GM21423 (cell line): ENCODE measurements around the gene SELENOO.

ENCODE experiments used
- ATAC-seq: cut with Tn5 transposase; IDR thresholded peaks from one replicate; pipeline ENCODE4 v1.9.1; 2021; ENCODE audit warnings: mild to moderate bottlenecking, moderate library complexity; ENCODE audit not compliant: unreplicated experiment

Gene SELENOO

GRCh38 chr22:50171319-50171964 is 29.4 kb upstream of the SELENOO start:
- ATAC-seq = no peak

DNA sequence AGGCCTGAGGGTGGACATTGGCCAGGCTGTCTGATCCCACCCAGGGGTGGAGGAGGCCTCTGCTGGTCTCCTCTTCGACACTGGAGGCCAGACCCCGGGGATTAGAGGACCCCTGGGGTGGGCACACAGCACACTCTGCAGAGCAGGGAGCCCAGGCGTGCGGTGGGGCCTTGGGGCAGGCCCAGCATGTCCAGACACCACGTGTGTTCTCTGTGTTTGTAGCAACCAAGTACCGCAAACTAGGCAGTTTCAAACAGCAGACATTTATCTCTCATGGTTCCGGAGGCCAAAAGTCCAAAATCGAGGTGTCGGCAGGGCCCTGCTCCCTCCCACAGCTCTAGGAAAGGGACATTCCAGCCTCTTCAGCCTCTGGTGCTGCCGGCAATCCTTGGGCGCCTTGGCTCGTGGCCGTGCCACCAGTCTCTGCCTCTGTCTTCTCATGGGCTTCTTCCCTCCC is 28.8 kb upstream of the SELENOO start:
- ATAC-seq = no peak

- ATAC-seq = no peak
Observed at GRCh38 chr22:50173311-50173982, 27.4 kb upstream of the SELENOO start.

DNA sequence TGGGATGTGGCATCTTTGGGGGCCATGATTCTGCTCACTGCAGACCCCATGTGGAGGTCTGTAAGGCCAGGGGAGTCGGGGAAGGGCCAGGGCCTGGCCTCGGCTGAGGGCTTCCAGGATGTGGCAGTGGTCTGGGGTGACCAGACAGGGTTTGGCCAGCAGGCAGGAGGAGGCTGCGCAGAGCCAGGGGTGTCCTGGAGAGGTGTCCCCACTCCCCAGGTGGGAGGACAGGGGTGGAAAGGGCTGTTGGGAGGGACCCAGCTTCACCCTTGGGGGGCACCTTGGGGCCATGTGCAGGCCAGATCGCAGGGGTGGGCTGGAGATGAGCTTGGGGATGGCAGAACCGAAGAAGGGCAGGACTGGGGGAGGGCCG is 26.8 kb upstream of the SELENOO start:
- ATAC-seq = no peak

DNA sequence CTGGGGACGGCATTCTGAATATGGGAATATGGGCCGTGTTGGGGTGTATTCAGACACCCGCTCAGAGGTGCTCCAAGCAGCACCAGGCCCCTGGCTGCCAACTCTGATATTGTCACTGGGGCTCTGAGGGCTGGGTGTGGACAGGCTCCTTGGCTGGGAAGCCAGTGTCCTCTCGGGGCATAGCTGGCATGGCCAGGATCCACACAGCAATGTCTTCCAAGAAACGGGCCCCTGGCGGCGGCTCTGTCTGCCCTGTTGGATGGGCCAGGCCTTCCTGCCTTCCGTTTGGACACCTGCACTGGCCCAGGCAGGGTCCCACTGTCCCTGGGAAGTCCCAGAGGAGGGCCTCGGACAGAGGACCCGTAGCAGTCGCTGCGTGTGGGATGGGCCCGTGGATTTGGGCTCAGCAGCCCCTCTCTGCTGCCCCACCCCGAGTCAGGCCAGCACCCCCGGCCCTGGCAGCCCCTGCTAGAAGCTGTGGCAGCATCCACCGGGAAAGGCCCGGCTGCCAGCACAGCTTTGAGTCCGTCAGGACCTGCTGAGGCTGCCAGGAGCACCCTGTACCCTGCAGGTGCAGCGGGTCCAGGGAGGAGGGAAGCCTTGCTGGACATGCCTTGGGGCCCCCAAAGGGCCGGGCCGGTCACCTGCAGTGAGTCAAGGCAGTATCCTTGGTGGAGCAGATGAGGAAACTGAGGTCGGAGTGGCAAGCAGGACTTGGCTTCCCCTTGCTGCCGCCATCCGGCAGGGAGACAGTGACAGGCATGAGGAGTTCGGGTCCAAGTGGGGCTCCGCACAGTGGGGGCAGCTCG is 26.2 kb upstream of the SELENOO start:
- no peak for ATAC-seq

GRCh38 chr22:50175191-50175461 is 25.7 kb upstream of the SELENOO start:
- no peak for ATAC-seq

DNA sequence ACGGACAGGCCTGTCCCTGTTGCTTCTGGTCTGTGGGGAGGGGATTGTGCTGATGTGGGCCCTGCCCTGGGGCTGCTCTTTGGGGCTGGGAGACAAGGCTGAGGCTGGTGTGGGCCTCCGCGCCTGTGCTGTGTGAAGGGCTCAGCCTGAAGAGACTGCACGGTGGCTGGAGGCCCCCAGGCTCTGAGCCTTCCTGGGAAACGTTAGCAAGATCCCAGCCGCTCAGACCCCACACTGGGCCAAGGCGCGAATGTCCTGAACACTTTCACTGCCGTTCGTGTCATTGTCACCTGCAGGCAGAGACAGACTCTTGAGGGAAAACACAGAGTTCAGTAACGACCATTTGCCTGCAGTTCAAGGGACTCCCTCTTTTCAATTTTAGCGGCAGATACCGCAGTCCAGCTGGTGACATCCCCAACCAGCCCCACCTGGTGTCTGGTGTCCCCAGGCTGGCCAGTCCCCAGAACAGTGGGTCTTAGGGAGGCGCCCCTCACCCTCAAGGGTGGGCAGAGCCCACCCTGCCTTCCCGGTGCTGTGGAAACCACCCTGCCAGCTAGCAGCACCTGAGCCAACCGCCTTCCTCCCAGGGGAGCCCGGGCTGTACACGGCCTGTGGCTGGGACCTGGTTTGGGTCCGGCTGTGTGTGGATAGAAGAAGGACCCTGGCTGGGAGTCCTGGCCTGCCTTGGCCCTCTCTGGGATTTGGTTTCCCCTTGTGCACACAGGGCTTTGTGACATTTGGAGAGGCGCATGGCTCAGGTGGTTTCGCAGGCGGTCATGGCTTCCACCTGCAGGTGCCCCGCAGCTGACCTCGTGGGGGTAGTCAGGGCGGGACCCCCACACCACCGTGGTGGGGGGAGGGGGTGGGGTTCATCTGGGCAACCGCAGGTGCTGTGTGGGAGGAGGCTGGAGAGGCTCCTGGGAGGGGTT is 24.6 kb upstream of the SELENOO start:
- ATAC-seq = no peak

- ATAC-seq = no peak
Observed at GRCh38 chr22:50176850-50177536, 23.8 kb upstream of the SELENOO start.

DNA sequence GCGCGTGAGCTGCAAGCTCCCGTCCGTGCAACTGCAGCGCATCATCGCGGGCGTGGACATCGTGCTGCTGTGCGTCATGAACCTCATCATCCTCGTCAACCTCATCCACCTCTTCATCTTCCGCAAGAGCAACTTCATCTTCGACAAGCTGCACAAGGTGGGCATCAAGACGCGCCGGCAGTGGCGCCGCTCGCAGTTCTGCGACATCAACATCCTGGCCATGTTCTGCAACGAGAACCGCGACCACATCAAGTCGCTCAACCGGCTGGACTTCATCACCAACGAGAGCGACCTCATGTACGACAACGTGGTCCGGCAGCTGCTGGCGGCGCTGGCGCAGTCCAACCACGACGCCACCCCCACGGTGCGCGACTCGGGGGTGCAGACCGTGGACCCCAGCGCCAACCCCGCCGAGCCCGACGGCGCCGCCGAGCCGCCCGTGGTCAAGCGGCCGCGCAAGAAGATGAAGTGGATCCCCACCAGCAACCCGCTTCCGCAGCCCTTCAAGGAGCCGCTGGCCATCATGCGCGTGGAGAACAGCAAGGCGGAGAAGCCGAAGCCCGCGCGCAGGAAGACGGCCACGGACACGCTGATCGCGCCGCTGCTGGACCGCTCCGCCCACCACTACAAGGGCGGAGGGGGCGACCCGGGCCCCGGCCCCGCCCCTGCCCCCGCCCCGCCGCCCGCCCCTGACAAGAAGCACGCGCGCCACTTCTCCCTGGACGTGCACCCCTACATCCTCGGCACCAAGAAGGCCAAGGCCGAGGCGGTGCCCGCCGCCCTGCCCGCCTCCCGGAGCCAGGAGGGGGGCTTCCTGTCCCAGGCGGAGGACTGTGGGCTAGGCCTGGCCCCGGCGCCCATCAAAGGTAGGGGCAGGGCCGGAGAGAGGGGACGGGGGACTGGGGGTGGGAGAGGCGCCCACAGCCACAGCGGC is 23.0 kb upstream of the SELENOO start:
- no peak for ATAC-seq

GRCh38 chr22:50178471-50178864 is 22.3 kb upstream of the SELENOO start:
- ATAC-seq = no peak

DNA sequence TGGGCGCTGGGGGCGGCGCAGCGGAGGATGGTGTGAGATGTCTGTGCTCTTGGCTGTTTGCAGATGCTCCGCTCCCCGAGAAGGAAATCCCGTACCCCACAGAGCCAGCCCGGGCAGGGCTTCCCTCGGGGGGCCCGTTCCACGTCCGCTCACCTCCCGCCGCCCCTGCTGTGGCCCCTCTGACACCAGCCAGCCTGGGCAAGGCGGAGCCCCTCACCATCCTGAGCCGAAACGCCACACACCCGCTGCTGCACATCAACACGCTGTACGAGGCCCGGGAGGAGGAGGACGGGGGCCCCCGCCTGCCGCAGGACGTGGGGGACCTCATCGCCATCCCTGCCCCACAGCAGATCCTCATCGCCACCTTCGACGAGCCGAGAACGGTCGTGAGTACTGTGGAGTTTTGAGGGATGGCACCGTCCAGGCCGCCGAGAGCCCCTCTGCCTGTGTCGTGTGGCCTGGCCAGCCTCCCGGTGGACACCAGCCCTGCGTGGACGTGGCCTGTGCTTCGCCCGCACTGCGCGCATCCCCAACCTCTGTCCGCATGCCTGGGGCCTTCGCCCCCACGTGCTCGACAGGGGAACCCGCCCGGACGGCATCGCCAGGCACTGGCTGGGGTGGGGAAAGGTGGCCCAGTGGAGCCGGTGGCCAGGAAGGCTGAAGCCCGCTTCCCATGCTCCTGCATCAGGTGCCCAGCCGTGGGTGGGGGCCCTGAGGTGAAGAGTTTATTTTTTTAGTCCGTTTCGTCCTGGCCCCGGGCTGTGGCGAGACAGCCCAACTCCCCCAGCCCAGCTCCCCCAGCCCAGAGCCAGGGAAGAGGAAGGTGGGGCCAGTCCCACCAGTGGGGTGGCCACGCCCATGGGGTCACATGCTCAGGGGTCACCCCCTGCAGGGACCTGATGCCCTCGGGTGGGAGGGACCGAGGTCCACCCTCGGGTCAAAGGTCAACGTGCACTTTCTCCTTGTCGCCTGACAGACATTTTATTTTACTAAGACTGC is 21.6 kb upstream of the SELENOO start:
- no peak for ATAC-seq

DNA sequence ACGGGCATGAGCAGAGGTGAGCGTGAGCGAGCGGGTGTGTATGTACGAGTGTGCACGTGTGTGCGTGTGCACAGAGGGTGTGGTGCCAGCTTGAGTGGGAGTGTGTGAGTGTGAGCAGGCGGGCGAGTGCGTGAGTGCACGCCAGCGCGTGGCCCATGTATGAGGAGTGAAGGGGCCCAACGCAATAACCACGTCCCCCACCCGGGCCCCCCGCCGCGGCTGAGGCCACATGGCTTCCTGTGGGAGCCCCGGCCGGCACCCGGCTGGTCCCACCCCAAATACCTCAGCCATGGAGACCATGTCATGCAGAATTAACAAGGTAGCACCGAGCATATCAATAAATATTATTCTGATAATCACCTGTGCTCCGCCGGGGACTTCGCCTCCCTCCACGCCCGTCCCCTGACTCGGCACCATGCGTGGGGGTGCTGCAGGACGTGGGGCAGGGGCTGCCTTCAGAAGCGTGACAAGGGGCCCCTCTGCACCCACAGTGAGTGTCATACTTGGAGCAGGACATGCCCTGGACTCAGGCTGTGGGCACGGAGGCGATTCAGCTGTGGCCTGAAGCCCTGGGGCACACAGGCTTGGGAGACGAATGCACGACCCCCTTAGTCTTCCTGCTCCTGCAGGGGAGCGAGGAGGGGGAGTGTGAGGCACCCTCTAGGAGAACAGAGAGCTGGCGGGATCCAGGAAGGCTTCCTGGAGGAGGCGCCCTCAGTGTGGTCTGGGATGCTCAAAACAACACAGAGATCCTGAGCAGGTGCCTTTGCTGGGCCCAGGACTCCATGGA is 20.7 kb upstream of the SELENOO start:
- ATAC-seq = no peak

GRCh38 chr22:50180727-50181521 is 19.9 kb upstream of the SELENOO start:
- ATAC-seq = no peak

GRCh38 chr22:50182176-50183081 is 18.4 kb upstream of the SELENOO start:
- ATAC-seq = no peak

DNA sequence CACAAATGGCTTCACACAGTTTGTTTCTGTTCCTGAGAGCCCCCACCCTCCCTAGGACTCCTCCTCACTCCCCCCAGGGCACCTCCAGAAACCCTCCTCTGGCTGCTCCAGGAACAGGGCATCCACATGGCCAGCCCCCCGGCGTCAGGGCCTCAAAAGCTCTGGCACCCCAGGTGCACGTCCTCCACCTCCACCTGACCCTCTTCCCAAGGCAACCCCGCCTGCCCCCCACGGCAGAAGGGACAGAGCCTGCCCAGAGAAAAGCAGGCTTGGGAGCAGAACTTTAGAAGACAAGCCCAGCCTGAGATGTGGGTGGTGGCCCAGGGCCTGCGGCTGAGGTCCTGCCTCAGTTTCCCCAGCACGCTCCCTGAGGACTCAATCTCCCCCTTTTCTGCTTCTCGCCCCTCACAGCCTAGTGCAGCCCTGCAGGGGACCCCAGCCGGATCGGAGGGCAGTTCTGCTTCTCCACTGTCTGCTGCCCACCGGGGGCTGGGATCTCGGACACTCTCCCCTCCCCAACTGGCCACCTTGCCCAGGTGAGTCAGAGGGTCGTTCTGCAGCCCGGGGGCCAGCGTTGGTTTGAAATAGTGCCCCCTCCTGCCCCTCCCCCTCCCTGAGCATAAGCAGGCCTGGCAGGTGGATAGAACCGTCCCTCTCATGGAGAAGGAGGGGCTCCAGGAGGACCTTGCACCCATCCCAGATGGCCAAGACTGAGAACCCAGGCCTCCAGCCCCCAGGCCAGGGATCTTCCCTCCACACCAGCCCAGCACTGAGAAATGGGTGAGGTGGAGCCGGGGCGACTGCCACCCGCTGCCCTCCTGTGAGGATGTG is 17.5 kb upstream of the SELENOO start:
- no peak for ATAC-seq
